HepG2 (cell line): ENCODE results near the gene KDELR3. TPM values are rescaled to one million over a fixed set of nuclear protein-coding genes. Genes with fewer than 3 reads are reported as not detected.
A peak's percentile ranks its signal among the peaks of the same experiment; 100 is the strongest.

Source experiments
- AKAP8 ChIP-seq: sonication (generic); formaldehyde crosslinking; IDR thresholded peaks from 2 replicates; pipeline ENCODE4 v1.5.1; 2020; ENCODE audit warnings: mild to moderate bottlenecking, missing genetic modification reagents
- DMAP1 ChIP-seq: IDR thresholded peaks from 2 replicates; pipeline ENCODE4 v1.6.1; 2016
- DR1 ChIP-seq: sonication (generic); formaldehyde crosslinking; IDR thresholded peaks from 2 replicates; pipeline ENCODE4 v1.8.0; 2021; ENCODE audit warnings: mild to moderate bottlenecking, missing genetic modification reagents, inconsistent platforms
- KDM5B ChIP-seq: sonication (generic); formaldehyde crosslinking; IDR thresholded peaks from 2 replicates; pipeline ENCODE4 v1.4.0; 2020; ENCODE audit warnings: missing genetic modification reagents, mild to moderate bottlenecking, borderline replicate concordance
- MAFK ChIP-seq, 2 experiments: IDR thresholded peaks in 1 of 2; conservative IDR thresholded peaks in 1 of 2; 2 replicates each; pipeline ENCODE4 v1.6.1; 2011; ENCODE audit warnings: improper control_type of control experiment in 2 of 2, low read length in 2 of 2
- NFE2L1 ChIP-seq: sonication (generic); formaldehyde crosslinking; IDR thresholded peaks from 2 replicates; pipeline ENCODE4 v1.4.0; 2020; ENCODE audit warnings: missing genetic modification reagents, mild to moderate bottlenecking, borderline replicate concordance
- NR2F2 ChIP-seq: IDR thresholded peaks from 2 replicates; pipeline ENCODE4 v1.6.1; 2012; ENCODE audit warnings: low read depth, inconsistent platforms, borderline replicate concordance
- PAF1 ChIP-seq: IDR thresholded peaks from 2 replicates; pipeline ENCODE4 v1.6.1; 2016; ENCODE audit warnings: missing genetic modification reagents, missing compliant biosample characterization
- SAP130 ChIP-seq: IDR thresholded peaks from 2 replicates; pipeline ENCODE4 v1.6.1; 2016; ENCODE audit warnings: low read depth
- SP4 ChIP-seq: sonication (generic); formaldehyde crosslinking; IDR thresholded peaks from 2 replicates; pipeline ENCODE4 v1.8.1; 2023; ENCODE audit warnings: mild to moderate bottlenecking, missing genetic modification reagents
- ZNF124 ChIP-seq: sonication (generic); formaldehyde crosslinking; IDR thresholded peaks from 2 replicates; pipeline ENCODE4 v1.4.0; 2020; ENCODE audit warnings: missing genetic modification reagents
- ZNF496 ChIP-seq: sonication (generic); formaldehyde crosslinking; IDR thresholded peaks from 2 replicates; pipeline ENCODE4 v1.8.1; 2023; ENCODE audit warnings: mild to moderate bottlenecking, moderate library complexity, missing genetic modification reagents; ENCODE audit not compliant: insufficient replicate concordance
- ZNF556 ChIP-seq: sonication (generic); formaldehyde crosslinking; IDR thresholded peaks from 2 replicates; pipeline ENCODE4 v1.4.0; 2020; ENCODE audit warnings: mild to moderate bottlenecking, missing genetic modification reagents, borderline replicate concordance
- ZNF672 ChIP-seq: sonication (generic); formaldehyde crosslinking; IDR thresholded peaks from 2 replicates; pipeline ENCODE4 v1.8.1; 2022; ENCODE audit warnings: missing genetic modification reagents
- polyA plus RNA-seq, 8 experiments: library from polyadenylated mRNA; depleted of rRNA in 3 of 8; stranded (reverse) in 7 of 8; unstranded in 1 of 8; fragments of >200 nt; fragmentation: Illumina TruSeq in 4 of 8; extraction: Trizol in 4 of 8; gene quantifications; 2 replicates each; pipeline versions ENCODE4 v1.2.1 to v1.2.3, GENCODE V29; 2011 to 2016; ENCODE audit warnings: low read depth in 4 of 8, missing spikeins in 1 of 8, mixed read lengths in 1 of 8; ENCODE audit not compliant: insufficient read depth in 1 of 8
- total RNA-seq, 5 experiments: library from RNA; depleted of rRNA; stranded (reverse); fragments of >200 nt; fragmentation: Illumina TruSeq; extraction: Trizol; gene quantifications; 2 replicates each; pipeline ENCODE4 v1.2.3, GENCODE V29; 2016; ENCODE audit warnings: low read depth in 1 of 5
- TF ChIP-seq, protein P1 (sequence below), 2 experiments: sonication (generic) in 1 of 2; formaldehyde crosslinking in 1 of 2; IDR thresholded peaks; 2 replicates each; pipeline versions ENCODE4 v1.4.0 to v1.6.1; 2018 to 2020; ENCODE audit warnings: missing genetic modification reagents in 2 of 2, borderline replicate concordance in 1 of 2, low read depth in 1 of 2, mild to moderate bottlenecking in 1 of 2, missing biosample characterization in 1 of 2
- TF ChIP-seq, protein P2 (sequence below): sonication (generic); formaldehyde crosslinking; IDR thresholded peaks from 2 replicates; pipeline ENCODE4 v1.4.0; 2020; ENCODE audit warnings: missing genetic modification reagents
- TF ChIP-seq, protein P3 (sequence below): sonication (generic); formaldehyde crosslinking; IDR thresholded peaks from 2 replicates; pipeline ENCODE4 v1.5.0; 2020; ENCODE audit warnings: mild to moderate bottlenecking, missing genetic modification reagents
- TF ChIP-seq, protein P4 (sequence below): sonication (generic); formaldehyde crosslinking; IDR thresholded peaks from 2 replicates; pipeline ENCODE4 v1.4.0; 2020; ENCODE audit warnings: missing genetic modification reagents
- TF ChIP-seq, protein P5 (sequence below): sonication (generic); formaldehyde crosslinking; IDR thresholded peaks from 2 replicates; pipeline ENCODE4 v1.5.1; 2020; ENCODE audit warnings: mild to moderate bottlenecking, missing genetic modification reagents, moderate library complexity

KDELR3 gene
- total and polyA plus RNA-seq, 2 of the 13 experiments (the other 11 are each of a cell fraction or from before 2014, with no cell fraction given): 24.2 to 65.7 TPM

DNA sequence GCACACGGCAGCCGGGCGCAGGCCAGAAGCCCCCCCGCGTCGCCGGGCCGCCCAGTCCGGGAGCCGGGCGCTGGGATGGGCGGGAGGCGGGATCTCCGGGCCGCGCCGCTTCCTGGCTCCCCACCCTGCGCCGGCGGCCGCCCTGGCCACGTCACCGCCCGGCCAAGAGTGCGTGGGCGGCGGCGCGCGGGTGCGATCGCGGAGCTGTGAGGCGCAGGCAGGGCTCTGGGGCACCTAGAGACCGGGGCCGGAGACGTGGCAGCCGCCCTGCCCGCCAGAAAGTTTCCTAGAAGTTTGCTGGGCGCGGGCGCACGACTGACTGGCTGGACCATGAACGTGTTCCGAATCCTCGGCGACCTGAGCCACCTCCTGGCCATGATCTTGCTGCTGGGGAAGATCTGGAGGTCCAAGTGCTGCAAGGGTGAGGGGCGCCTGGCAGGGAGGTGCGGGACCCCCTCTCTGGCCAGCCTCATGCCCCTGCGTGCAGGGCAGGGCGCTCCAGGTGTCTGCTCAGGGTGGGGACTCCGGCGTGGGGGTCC is at the start of gene KDELR3 (continued):
- TF ChIP-seq, protein P1, sequence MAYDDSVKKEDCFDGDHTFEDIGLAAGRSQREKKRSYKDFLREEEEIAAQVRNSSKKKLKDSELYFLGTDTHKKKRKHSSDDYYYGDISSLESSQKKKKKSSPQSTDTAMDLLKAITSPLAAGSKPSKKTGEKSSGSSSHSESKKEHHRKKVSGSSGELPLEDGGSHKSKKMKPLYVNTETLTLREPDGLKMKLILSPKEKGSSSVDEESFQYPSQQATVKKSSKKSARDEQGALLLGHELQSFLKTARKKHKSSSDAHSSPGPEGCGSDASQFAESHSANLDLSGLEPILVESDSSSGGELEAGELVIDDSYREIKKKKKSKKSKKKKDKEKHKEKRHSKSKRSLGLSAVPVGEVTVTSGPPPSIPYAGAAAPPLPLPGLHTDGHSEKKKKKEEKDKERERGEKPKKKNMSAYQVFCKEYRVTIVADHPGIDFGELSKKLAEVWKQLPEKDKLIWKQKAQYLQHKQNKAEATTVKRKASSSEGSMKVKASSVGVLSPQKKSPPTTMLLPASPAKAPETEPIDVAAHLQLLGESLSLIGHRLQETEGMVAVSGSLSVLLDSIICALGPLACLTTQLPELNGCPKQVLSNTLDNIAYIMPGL (CRISPR knock-in tag; IDR thresholded peaks at IDR 0.05; ENCODE audit: borderline replicate concordance in 1 of 2, low read depth in 1 of 2): peak in 1 of 2 experiments; percentile 53; a peak in 1 of 4 replicates
- peak; percentile 28; the same call in 1 of the 2 replicates for TF ChIP-seq DMAP1 (CRISPR knock-in tag)
- no peak for TF ChIP-seq ZNF556 (CRISPR knock-in tag)
- TF ChIP-seq MAFK (conservative IDR thresholded peaks at IDR 0.05 in 1 of 2, IDR thresholded peaks at IDR 0.05 in 1 of 2; ENCODE audit: low read length in 2 of 2): no peak
- no peak for TF ChIP-seq ZNF496 (CRISPR knock-in tag)
- TF ChIP-seq PAF1: no peak
- peak; percentile 25 for TF ChIP-seq SAP130
- TF ChIP-seq, protein P2, sequence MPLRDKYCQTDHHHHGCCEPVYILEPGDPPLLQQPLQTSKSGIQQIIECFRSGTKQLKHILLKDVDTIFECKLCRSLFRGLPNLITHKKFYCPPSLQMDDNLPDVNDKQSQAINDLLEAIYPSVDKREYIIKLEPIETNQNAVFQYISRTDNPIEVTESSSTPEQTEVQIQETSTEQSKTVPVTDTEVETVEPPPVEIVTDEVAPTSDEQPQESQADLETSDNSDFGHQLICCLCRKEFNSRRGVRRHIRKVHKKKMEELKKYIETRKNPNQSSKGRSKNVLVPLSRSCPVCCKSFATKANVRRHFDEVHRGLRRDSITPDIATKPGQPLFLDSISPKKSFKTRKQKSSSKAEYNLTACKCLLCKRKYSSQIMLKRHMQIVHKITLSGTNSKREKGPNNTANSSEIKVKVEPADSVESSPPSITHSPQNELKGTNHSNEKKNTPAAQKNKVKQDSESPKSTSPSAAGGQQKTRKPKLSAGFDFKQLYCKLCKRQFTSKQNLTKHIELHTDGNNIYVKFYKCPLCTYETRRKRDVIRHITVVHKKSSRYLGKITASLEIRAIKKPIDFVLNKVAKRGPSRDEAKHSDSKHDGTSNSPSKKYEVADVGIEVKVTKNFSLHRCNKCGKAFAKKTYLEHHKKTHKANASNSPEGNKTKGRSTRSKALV (CRISPR knock-in tag): 0 out of 2 replicates have a peak, but pooled peaks have one; percentile 38
- no peak for TF ChIP-seq ZNF672 (CRISPR knock-in tag)
- TF ChIP-seq, protein P3, sequence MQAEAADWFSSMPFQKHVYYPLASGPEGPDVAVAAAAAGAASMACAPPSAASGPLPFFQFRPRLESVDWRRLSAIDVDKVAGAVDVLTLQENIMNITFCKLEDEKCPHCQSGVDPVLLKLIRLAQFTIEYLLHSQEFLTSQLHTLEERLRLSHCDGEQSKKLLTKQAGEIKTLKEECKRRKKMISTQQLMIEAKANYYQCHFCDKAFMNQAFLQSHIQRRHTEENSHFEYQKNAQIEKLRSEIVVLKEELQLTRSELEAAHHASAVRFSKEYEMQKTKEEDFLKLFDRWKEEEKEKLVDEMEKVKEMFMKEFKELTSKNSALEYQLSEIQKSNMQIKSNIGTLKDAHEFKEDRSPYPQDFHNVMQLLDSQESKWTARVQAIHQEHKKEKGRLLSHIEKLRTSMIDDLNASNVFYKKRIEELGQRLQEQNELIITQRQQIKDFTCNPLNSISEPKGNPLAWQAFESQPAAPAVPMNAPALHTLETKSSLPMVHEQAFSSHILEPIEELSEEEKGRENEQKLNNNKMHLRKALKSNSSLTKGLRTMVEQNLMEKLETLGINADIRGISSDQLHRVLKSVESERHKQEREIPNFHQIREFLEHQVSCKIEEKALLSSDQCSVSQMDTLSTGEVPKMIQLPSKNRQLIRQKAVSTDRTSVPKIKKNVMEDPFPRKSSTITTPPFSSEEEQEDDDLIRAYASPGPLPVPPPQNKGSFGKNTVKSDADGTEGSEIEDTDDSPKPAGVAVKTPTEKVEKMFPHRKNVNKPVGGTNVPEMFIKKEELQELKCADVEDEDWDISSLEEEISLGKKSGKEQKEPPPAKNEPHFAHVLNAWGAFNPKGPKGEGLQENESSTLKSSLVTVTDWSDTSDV (CRISPR knock-in tag): 0 out of 2 replicates have a peak, but pooled peaks have one; percentile 42
- 0 out of 2 replicates have a peak, but pooled peaks have one; percentile 39 for TF ChIP-seq AKAP8
- no peak for TF ChIP-seq ZNF124 (CRISPR knock-in tag)
- TF ChIP-seq, protein P4, sequence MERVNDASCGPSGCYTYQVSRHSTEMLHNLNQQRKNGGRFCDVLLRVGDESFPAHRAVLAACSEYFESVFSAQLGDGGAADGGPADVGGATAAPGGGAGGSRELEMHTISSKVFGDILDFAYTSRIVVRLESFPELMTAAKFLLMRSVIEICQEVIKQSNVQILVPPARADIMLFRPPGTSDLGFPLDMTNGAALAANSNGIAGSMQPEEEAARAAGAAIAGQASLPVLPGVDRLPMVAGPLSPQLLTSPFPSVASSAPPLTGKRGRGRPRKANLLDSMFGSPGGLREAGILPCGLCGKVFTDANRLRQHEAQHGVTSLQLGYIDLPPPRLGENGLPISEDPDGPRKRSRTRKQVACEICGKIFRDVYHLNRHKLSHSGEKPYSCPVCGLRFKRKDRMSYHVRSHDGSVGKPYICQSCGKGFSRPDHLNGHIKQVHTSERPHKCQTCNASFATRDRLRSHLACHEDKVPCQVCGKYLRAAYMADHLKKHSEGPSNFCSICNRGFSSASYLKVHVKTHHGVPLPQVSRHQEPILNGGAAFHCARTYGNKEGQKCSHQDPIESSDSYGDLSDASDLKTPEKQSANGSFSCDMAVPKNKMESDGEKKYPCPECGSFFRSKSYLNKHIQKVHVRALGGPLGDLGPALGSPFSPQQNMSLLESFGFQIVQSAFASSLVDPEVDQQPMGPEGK (CRISPR knock-in tag): peak; percentile 28; the same call in 1 of the 2 replicates
- no peak for TF ChIP-seq NFE2L1 (CRISPR knock-in tag)
- TF ChIP-seq KDM5B (CRISPR knock-in tag): peak; percentile 79; the same call in 1 of the 2 replicates
- TF ChIP-seq DR1: no peak
- 0 out of 2 replicates have a peak, but pooled peaks have one; percentile 73 for TF ChIP-seq SP4
- TF ChIP-seq, protein P5, sequence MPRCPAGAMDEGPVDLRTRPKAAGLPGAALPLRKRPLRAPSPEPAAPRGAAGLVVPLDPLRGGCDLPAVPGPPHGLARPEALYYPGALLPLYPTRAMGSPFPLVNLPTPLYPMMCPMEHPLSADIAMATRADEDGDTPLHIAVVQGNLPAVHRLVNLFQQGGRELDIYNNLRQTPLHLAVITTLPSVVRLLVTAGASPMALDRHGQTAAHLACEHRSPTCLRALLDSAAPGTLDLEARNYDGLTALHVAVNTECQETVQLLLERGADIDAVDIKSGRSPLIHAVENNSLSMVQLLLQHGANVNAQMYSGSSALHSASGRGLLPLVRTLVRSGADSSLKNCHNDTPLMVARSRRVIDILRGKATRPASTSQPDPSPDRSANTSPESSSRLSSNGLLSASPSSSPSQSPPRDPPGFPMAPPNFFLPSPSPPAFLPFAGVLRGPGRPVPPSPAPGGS: 0 out of 2 replicates have a peak, but pooled peaks have one; percentile 51
- TF ChIP-seq NR2F2: no peak
